Measurements from ENCODE around the gene FLT1.

- TF ChIP-seq CTCF (conservative IDR thresholded peaks at IDR 0.05 in 1 of 2, IDR thresholded peaks at IDR 0.05 in 1 of 2; ENCODE audit: extremely low read depth in 1 of 2, insufficient read depth in 1 of 2, low read depth in 1 of 2, low read length in 2 of 2) = no peak
- TF ChIP-seq EZH2 (IDR thresholded peaks at IDR 0.05; ENCODE audit: borderline replicate concordance, low read length) = no peak
Observed at GRCh38 chr13:28379371-28380083, 115.4 kb downstream of the FLT1 start.

All from mammary epithelial cell (primary cell).